Sigmoid colon (tissue), 4 donors: Measurements from ENCODE around the gene TOP2A.

ENCODE experiments used
- CTCF ChIP-seq, 4 experiments: fragments of 450-650 bp in 3 of 4; fragments of 200-600 bp in 1 of 4; IDR thresholded peaks; one replicate each; pipeline ENCODE4 v1.5.1; 2016 to 2019; ENCODE audit warnings: antibody characterized with exemption in 4 of 4, mild to moderate bottlenecking in 3 of 4, moderate library complexity in 2 of 4
- EP300 ChIP-seq, 4 donors: sonication (generic); formaldehyde crosslinking; IDR thresholded peaks; one replicate each; pipeline ENCODE4 v1.6.1; 2017; ENCODE audit warnings: antibody characterized with exemption in 4 of 4
- POLR2AphosphoS5 ChIP-seq, 4 donors: sonication (generic); formaldehyde crosslinking; IDR thresholded peaks; one replicate each; pipeline ENCODE4 v1.6.1; 2017; ENCODE audit warnings: antibody characterized with exemption in 4 of 4

- no peak for TF ChIP-seq CTCF (IDR thresholded peaks at IDR 0.05)
- no peak for TF ChIP-seq POLR2AphosphoS5 (IDR thresholded peaks at IDR 0.05)
- TF ChIP-seq EP300 (IDR thresholded peaks at IDR 0.05) = no peak
These were observed 78.6 kb downstream of the TOP2A start for GRCh38 chr17:40338941-40339649.
